OCI-LY1 (cell line): ENCODE data around the gene E2F4.

ENCODE experiments used
- CTCF ChIP-seq: fragments of 200-600 bp; sonication (generic), shearing (Covaris generic); IDR thresholded peaks from 2 replicates; pipeline ENCODE4 v1.5.1; 2017; ENCODE audit warnings: mild to moderate bottlenecking, antibody characterized with exemption, low read length, moderate library complexity, mixed read lengths
- EZH2 ChIP-seq: fragments of 200-600 bp; sonication (generic), shearing (Covaris generic); IDR thresholded peaks from 2 replicates; pipeline ENCODE4 v1.8.0; 2017; ENCODE audit warnings: borderline replicate concordance, mixed run types, mild to moderate bottlenecking, antibody characterized with exemption, low read length, moderate library complexity, mixed read lengths

GRCh38 chr16:67207249-67208091 lies 15.5 kb downstream of the E2F4 start:
- no peak for TF ChIP-seq CTCF
- TF ChIP-seq EZH2 = no peak
